GM21528 (cell line): ENCODE data around the gene SRSF10.
"Not testable (repeated sequence)": the region's sequence is repeated elsewhere in the genome, so short reads cannot be mapped to it uniquely, and the experiment has no call there.

ENCODE experiments used
- ATAC-seq: cut with Tn5 transposase; IDR thresholded peaks from one replicate; pipeline ENCODE4 v1.9.1; 2021; ENCODE audit warnings: mild to moderate bottlenecking, moderate library complexity; ENCODE audit not compliant: unreplicated experiment, low FRiP score

The SRSF10 gene

DNA sequence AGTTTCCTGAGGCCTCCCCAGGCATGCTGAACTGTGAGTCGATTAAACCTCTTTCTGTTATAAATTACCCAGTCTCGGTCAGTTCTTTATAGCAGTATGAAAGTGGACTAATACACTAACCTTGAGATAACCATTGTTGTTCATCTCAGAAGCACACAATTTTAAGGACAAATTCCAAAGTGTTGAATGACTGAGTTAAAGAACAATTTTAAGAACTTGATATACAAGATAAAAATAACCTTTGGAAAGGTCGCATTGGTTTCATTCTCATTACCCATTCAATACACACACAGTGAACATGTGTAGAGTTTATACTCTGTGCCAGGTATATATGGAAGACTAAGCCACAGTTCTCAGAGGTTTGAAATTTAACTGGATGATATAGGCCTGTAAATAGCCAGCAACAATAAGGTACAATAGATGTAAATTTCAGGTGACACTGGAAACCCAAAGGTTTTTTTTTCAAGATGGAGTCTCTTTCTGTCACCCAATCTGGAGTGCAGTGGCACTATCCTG lies 19.1 kb upstream of the SRSF10 start:
- ATAC-seq: no peak

GRCh38 chr1:23997812-23998211 lies 17.7 kb upstream of the SRSF10 start:
- ATAC-seq: no peak

- ATAC-seq: no peak
Measured at GRCh38 chr1:23996700-23997229, 16.6 kb upstream of the SRSF10 start.

GRCh38 chr1:23995431-23995837 lies 15.3 kb upstream of the SRSF10 start:
- no peak for ATAC-seq

- ATAC-seq: not testable (repeated sequence)
Measured at GRCh38 chr1:23992011-23992410, 11.9 kb upstream of the SRSF10 start.

DNA sequence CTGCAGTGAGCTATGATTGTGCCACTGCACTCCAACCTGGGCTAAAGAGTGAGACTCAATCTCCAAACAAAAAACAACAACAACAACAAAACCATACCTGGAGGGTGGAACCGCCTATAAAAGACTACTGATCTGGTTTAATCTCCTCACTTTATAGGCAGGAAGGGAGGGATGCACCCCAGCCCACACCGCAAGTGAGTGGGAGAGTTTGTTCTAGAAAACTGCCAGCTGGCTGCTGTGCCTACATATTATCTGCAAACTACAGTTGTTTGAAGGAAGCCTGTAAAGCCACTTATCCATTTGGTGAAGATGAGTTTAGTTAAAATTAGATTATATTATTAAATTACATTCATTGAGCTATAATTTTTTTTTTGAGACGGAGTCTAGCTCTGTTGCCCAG lies 9.1 kb upstream of the SRSF10 start:
- no peak for ATAC-seq

- ATAC-seq: not testable (repeated sequence)
Measured at GRCh38 chr1:23987038-23987437, 6.9 kb upstream of the SRSF10 start.

DNA sequence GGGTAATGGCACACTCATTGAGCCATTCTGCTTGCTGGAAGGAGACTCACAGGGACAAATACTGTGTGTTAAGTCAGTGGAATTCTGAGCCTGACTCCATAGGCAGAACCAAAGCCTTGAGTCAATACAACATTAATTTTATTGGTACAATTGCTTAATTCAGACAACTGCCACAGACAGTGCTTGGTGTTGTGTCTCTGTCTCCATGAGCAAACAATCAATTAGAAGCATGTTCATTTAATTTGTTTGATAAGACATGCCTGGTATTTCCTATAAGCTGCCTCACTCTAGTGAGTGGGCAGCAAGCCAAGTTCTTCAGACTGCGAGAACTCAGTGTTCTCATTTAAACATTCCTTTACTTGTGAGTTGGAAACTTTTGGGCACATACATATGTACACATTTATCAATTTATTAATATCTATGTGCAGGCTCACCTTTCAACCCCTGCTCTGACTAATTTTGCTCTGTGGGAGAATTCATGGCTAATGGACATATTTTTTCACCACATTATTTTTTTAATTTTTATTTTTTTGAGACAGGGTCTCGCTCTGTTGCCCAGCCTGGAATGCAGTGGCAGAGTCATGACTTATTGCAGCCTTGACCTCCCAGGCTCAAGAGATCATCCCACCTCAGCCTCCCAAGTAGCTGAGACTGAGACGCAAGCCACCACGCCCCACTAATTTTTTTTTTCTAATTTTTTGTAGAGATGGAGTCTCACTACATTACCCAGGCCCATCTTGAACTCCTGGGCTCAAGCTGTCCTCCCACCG lies 4.5 kb upstream of the SRSF10 start:
- ATAC-seq: no peak

DNA sequence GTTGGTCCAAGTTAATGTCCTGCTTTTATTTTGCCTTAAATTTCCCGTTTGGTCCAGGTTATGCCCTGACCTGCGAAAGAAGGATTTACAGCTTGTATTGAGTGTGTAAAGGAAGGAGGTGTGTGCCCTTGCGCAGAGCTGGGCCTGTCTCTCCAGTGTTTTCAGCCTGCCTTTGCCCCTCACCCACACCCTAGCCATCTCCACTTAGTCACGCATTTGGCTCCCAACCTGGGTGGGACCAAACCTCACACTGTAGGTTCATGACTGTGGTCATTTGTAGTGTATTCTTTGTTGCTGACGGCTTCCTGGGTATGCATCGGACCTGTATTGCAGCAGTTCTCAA lies 572 bp upstream of the SRSF10 start:
- peak; percentile 13 for ATAC-seq

DNA sequence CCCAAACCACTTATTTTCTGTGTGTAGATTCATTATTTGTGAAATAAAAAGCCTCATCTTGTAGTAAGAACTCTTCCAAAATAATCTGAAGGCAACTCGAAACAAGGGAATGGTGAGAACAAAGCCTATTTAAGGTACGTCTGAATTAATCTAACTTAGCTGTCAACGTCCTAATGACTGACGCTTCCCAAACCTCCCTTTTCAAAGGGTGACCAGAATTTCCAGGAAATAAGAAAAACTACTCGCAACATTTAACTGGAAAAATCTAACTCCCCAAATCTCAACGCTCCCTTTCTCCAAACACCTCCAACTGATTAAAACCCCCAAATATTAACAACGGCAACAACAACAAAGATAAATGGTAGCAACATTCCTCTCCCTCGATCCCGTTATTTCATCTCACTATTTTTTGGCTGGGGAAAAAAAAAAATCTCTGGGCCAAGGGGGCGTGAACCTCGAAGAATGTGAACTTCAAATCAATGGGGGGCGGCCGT lies 693 bp downstream of the SRSF10 start:
- ATAC-seq: no peak

DNA sequence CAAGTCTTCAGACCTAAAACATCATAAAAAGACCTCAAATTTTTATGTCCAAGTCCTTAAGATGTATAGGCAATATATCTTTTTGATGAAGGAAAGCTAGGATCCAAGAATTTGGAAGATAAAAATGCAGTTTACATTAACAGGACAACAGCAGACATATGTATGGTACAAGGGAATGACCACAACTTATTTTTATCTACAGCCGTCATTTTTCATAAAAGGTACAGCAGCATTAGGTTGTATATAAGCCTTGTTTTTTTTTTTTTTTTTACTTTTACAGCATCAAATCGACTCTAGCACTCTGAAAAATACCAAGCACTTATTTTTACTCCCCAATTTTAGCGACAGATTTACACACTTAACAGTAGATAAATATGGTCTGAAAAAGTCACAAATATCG lies 1.3 kb downstream of the SRSF10 start:
- no peak for ATAC-seq

GRCh38 chr1:23977854-23978191 lies 2.3 kb downstream of the SRSF10 start:
- no peak for ATAC-seq

DNA sequence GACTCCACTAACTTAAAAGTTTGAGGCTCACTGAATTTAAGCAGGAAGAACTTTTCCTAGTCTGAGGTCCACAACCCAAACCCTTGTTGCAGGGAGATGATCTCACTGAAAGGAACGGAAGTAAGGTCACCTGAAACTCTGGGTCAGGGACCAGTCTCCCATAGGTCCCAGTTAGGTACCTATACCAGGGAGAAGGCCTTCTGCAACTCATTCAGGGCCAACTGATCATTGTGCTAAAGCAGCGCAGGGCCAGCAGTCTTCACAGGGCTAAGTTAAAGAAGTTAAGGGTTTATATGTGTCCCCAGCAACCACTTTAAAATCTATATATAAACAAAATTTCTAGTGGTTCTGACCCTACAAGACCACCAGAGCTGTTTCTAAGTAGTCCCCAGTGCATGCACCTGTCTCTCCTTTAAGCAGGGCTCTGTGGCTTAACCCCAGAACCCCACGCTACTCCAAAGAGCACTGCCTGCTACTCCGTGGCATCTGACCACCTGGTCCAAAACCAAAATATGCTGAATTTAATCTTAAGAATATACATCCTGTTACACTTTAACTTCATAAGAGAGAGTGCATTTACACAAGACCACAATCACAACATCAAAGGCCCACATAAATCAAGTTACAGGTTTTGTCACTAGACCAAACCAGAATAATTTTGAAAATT lies 2.8 kb downstream of the SRSF10 start:
- ATAC-seq: no peak

GRCh38 chr1:23967871-23968270 lies 12.3 kb downstream of the SRSF10 start:
- no peak for ATAC-seq

DNA sequence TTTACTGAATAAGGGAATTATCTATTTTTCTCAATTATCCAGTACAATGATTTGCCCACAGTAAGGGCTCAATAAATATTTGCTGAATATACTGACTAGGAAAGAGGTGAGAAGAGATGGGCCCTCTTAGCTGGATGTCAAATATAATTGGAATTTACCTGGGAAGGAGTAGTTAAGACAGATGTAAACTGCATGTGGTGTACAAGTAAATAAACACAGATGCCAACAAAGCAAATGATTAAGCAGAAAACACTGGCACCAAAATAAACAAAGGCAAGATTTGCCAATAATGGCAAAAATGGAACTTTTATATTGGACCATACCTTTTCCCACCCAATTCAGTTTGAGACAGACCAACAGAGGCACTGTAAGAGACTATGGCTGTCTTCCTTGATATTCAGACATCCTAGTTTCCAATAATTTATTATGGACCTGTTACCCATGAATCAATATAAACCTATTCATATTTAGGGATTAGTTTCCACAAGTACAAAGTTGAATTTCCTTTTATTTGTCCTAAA lies 13.1 kb downstream of the SRSF10 start:
- no peak for ATAC-seq

GRCh38 chr1:23964790-23965740 lies 15.1 kb downstream of the SRSF10 start:
- ATAC-seq: no peak

- ATAC-seq: no peak
Measured at GRCh38 chr1:23964235-23964668, 15.9 kb downstream of the SRSF10 start.

DNA sequence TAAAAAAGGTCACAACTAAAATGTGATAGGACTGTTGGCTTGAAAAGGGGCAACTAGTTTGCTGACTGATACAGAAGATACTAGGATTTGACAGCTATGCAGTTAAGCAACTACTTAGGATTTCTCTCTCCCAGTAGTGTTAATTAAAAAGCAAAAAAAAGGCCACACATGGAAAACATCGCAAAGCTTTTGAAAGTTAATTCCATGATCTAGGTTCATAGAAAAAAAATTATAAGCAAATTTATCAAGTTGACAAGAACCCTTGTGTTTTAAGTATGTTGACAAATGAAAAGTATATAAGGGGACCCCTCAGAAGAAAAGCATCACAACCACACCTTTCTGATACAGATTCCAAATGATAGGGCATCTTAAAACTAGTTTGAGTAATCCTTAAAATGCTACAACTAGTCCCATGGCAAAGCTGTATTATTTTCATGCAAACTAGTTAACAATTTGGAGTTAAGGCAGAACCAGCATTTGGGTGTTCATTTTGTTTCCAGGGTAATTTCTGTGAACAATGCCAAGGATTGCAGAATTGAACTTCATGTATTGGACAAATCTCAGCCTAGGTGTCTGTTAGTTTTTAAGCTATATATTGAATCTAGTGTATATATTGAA lies 16.4 kb downstream of the SRSF10 start:
- no peak for ATAC-seq

DNA sequence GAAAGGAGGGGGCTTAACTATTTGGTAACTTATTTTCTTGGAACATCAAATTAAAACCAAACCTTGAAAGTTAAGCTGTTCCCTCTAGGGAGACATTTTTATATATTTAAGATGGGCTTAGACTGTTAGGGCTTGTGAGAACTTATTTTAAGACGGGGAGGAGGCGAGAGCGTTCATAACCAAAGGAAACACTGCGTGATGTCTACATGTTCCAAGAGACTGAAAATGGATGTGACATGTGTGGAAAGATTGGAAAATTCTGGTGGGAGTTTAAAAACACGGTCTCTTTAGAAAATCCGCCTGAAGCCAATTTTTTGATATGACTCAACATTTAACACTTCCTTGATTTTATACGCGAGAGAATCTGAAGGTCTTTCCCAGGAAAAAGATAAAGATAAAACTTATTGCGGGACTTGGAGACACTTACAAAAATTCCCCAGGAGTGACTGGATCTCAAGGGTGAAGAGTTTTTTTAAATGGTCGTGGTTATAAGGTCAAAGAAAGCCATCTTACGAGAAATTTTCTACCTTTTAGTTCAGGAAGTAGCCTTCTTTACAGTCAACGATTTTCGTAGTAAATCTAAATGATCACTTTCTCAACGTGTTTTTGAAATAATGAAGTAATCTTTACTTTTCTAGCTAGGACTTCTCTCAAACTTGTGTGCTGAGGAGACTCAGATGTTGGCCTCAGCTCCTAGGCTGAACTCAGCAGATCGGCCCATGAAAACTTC lies 19.7 kb downstream of the SRSF10 start:
- ATAC-seq: no peak
